NCI-H146 (cell line): ENCODE results near the gene TANGO6.
"Not testable (repeated sequence)": the region's sequence is repeated elsewhere in the genome, so short reads cannot be mapped to it uniquely, and the experiment has no call there.

ENCODE experiments used
- DNase-seq: peaks from one replicate; lab custom pipeline; 2025; lab: John Stamatoyannopoulos, UW

TANGO6 gene

GRCh38 chr16:68843482-68844210 lies at the start of gene TANGO6:
TSS of gene TANGO6 (plus strand) at chr16:68843531. CDS start at chr16:68843618, 87 bp downstream.
- DNase-seq, result peak; percentile 78

- peak; percentile 69 for DNase-seq
These were observed 44.9 kb upstream of the TANGO6 start for GRCh38 chr16:68798398-68798797.

GRCh38 chr16:68800257-68800875 lies 43.0 kb upstream of the TANGO6 start:
- DNase-seq, result peak; percentile 62

- no peak for DNase-seq
These were observed 41.1 kb upstream of the TANGO6 start for GRCh38 chr16:68802190-68802589.

GRCh38 chr16:68806422-68806821 lies 36.9 kb upstream of the TANGO6 start:
- no peak for DNase-seq

GRCh38 chr16:68806981-68807380 lies 36.4 kb upstream of the TANGO6 start:
- DNase-seq, result no peak

- no peak for DNase-seq
These were observed 28.8 kb upstream of the TANGO6 start for GRCh38 chr16:68814516-68814915.

- DNase-seq, result no peak
These were observed 19.8 kb upstream of the TANGO6 start for GRCh38 chr16:68823401-68824135.

GRCh38 chr16:68825427-68825826 lies 17.9 kb upstream of the TANGO6 start:
- DNase-seq, result no peak

GRCh38 chr16:68826652-68827051 lies 16.7 kb upstream of the TANGO6 start:
- DNase-seq, result no peak

- DNase-seq, result no peak
These were observed 10.1 kb upstream of the TANGO6 start for GRCh38 chr16:68833251-68833650.

GRCh38 chr16:68834550-68834949 lies 8.8 kb upstream of the TANGO6 start:
- no peak for DNase-seq

- no peak for DNase-seq
These were observed 7.4 kb upstream of the TANGO6 start for GRCh38 chr16:68835970-68836369.

GRCh38 chr16:68839831-68840230 lies 3.5 kb upstream of the TANGO6 start:
- DNase-seq, result no peak

- DNase-seq, result not testable (repeated sequence)
These were observed 308 bp upstream of the TANGO6 start for GRCh38 chr16:68842964-68843481.

- no peak for DNase-seq
These were observed 857 bp downstream of the TANGO6 start for GRCh38 chr16:68844211-68844564.

GRCh38 chr16:68848786-68849185 lies 5.5 kb downstream of the TANGO6 start:
- DNase-seq, result no peak

GRCh38 chr16:68850481-68850880 lies 7.2 kb downstream of the TANGO6 start:
- DNase-seq, result no peak

GRCh38 chr16:68851601-68852000 lies 8.3 kb downstream of the TANGO6 start:
- no peak for DNase-seq

- DNase-seq, result no peak
These were observed 14.1 kb downstream of the TANGO6 start for GRCh38 chr16:68857479-68857878.

- DNase-seq, result no peak
These were observed 16.5 kb downstream of the TANGO6 start for GRCh38 chr16:68859828-68860227.

GRCh38 chr16:68860978-68861892 lies 17.9 kb downstream of the TANGO6 start:
- DNase-seq, result no peak
